VCaP (cell line): ENCODE data around the gene RNF166.

ENCODE experiments used
- H3K27ac ChIP-seq: fragments of 450-650 bp; 2 replicates; pipeline ENCODE4 v1.5.1; 2017
- CTCF ChIP-seq: fragments of 450-650 bp; conservative IDR thresholded peaks from 2 replicates; pipeline ENCODE4 v1.5.1; 2017; ENCODE audit warnings: mild to moderate bottlenecking, moderate library complexity

RNF166 gene

GRCh38 chr16:88706229-88706964 lies at the start of gene RNF166, which contains the start of gene CTU2:
RNF166 (minus strand) TSS chr16:88706408; CDS start chr16:88706325, 83 bp downstream.
CTU2 (plus strand) TSS chr16:88706503; CDS start chr16:88706531, 28 bp downstream.
- H3K27ac ChIP-seq = peak within 1 kb of the TSS; percentile 41; the same call in 1 of the 2 replicates
- TF ChIP-seq CTCF = no peak

GRCh38 chr16:88754912-88755744 lies 48.9 kb upstream of the RNF166 start:
- no peak overlapping the region for H3K27ac ChIP-seq
- no peak for TF ChIP-seq CTCF

- no peak for TF ChIP-seq CTCF
- H3K27ac ChIP-seq = no peak overlapping the region
Measured at GRCh38 chr16:88754109-88754911, 48.1 kb upstream of the RNF166 start.

GRCh38 chr16:88753602-88754001 lies 47.4 kb upstream of the RNF166 start:
- no peak overlapping the region for H3K27ac ChIP-seq
- TF ChIP-seq CTCF = no peak

GRCh38 chr16:88753191-88753590 lies 47.0 kb upstream of the RNF166 start:
- H3K27ac ChIP-seq = no peak overlapping the region
- TF ChIP-seq CTCF = no peak

GRCh38 chr16:88752386-88753002 lies 46.3 kb upstream of the RNF166 start:
- H3K27ac ChIP-seq = no peak overlapping the region
- no peak for TF ChIP-seq CTCF
